Measurements from ENCODE around the gene PREP. TPM values are rescaled to one million over a fixed set of nuclear protein-coding genes. Genes with fewer than 3 reads are reported as not detected.

PREP gene
- total RNA-seq, 8 experiments from 2014 or later = 16.0 to 60.1 (median 25.4) TPM

DNA sequence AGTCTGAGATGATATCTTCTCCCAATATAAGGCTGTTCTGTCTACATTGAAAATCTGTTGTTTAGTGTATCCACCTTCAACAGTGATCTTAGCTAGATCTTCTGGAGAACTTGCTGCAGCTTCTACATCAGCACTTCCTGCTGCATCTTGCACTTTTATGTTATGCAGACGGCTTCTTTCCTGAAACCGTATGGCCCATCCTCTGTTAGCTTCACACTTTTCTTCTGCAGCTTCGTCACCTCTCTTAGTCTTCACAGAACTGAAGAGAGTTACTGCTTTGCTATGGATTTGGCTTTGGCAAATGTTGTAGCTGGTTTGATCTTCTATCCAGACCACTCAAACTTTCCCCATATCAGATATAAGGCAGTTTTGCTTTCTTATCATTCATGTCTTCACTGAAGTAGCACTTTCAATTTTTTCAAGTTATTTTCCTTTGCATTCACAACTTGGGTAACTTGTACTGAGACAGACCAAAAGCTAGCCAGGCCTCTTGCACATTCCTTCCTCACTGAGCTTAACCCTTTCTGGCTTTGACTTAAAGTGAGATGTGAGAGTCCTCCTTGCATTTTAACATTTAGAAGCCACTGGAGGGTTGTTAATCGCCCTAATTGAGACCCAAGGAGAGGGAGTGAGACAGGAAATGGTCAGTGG is 110.1 kb downstream of the PREP start:
- ATAC-seq (replicated peaks in 6 of 8) = no peak
- in situ Hi-C loops (cut with MboI; ENCODE audit: low pct_unique_long_range_greater_than_20kb in 2 of 9, low sequenced_read_pairs in 9 of 9, unreplicated experiment in 9 of 9) = no loop called here
- Histone ChIP-seq H3K4me3 (no peak overlapping the region), H3K27ac (no peak overlapping the region), H3K4me1 (replicated peaks in 1 of 2) (no peaks in the 10 kb centered on the region)
- 90 to 100% (median 100%) methylated on average over 1 to 4 of the region's 4 CpGs; no CpG with 5 or more reads in 1 of the 10 experiments for WGBS, 10 experiments

DNA sequence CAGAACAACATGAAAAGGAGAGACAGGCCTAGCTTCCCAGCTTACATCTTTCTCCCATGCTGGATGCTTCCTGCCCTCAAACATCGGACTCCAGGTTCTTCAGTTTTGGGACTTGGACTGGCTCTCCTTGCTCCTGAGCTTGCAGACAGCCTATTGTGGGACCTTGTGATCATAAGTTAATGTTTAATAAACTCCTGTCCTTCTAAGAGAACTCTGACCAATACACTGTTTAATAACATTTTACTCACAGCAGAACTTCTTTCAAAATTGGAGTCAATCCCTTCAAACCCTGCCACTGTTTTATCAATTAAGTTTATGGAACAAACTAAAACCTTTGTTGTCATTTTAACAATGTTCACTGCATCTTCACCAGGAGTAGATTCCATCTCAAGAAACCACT is 111.4 kb downstream of the PREP start:
- Histone ChIP-seq H3K27ac (no peak overlapping the region), H3K4me1 (replicated peaks in 1 of 2) (no peaks in the 10 kb centered on the region), H3K4me3 (no peak overlapping the region)
- ATAC-seq (replicated peaks in 6 of 8) = no peak
- in situ Hi-C loops (cut with MboI; ENCODE audit: low pct_unique_long_range_greater_than_20kb in 2 of 9, low sequenced_read_pairs in 9 of 9, unreplicated experiment in 9 of 9) = no loop called here
- 80 to 100% (median 100%) methylated on average over 1 of the region's 1 CpG; no CpG with 5 or more reads in 4 of the 10 experiments for WGBS, 10 experiments

DNA sequence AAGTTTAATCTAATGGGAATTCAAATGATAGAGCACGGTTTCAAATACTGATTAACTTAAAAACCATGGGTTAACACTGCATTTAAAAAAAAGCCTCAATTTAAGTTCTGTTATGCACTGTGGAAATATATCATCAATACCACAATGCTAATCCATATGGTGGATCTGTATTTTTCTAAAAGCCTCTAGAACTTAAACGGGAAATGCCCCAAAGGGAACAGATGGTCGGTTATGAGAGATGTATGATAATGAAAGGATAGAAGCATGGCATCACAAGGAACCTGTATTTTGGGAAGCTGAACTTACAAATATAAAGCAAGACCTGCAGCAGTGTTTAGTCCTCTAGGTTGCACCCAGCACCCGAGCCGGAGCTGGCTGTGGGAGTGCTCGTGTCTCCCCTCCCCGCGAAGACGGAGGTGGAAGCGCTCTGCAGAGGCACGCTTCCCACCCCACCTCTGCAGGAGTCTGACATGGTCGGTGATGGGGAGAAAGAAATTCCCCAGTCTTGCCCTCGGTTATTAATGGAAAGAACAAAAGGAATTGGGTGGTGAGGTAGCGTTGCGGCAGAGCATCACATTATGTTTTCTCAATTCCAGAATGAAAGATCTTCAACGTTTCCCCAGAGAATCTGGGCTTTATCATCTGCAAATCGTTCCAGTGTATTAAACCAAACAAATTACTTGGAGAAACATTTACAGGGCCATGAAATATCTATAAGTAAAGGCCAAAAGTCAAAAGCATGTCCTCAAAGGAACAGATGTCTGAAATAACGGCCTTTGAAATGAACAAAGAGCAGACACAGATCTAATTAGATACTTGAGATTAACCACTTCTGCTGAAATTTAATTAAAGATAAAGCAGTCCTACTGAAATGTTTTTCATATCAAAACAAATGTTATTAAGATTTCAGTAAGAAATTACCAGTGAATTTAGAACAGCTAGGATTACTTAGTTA is 120.0 kb downstream of the PREP start:
- ATAC-seq (replicated peaks in 6 of 8) = no peak
- in situ Hi-C loops (cut with MboI; ENCODE audit: low pct_unique_long_range_greater_than_20kb in 2 of 9, low sequenced_read_pairs in 9 of 9, unreplicated experiment in 9 of 9) = no loop called here
- Histone ChIP-seq H3K27ac (peak overlapping the region in 1 of 2 donors; percentile 10), H3K4me1 (replicated peaks in 1 of 2) (peaks cover 0 to 11% of the 10 kb centered on the region in 2 donors), H3K4me3 (no peak overlapping the region)
- WGBS, 10 experiments = 20 to 86% (median 75%) methylated on average over 1 to 17 of the region's 18 CpGs

DNA sequence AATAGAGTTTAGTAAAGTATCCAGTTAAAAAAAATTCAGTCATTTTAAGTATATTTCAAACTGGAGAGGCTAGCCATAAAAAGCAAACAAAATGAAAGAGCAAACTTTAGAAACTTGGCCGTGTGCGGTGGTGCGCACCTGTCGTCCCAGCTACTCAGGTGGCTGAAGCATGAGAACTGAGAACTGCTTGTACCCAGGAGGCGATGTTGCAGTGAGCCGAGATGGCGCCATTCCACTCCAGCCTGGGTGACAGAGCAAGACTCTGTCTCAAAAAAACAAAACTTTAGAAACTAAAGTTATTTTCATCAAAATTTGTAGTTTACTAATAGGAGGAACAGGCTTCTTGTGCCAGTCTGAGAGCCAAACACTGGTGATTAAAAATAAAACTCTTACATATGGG is 122.8 kb downstream of the PREP start:
- Histone ChIP-seq H3K4me3 (no peak overlapping the region), H3K4me1 (replicated peaks in 1 of 2) (peaks cover 0 to 11% of the 10 kb centered on the region in 2 donors), H3K27ac (no peak overlapping the region)
- WGBS, 10 experiments = 82 to 100% (median 95%) methylated on average over 2 to 7 of the region's 7 CpGs
- in situ Hi-C loops (cut with MboI; ENCODE audit: low pct_unique_long_range_greater_than_20kb in 2 of 9, low sequenced_read_pairs in 9 of 9, unreplicated experiment in 9 of 9) = no loop called here
- ATAC-seq (replicated peaks in 6 of 8) = no peak

DNA sequence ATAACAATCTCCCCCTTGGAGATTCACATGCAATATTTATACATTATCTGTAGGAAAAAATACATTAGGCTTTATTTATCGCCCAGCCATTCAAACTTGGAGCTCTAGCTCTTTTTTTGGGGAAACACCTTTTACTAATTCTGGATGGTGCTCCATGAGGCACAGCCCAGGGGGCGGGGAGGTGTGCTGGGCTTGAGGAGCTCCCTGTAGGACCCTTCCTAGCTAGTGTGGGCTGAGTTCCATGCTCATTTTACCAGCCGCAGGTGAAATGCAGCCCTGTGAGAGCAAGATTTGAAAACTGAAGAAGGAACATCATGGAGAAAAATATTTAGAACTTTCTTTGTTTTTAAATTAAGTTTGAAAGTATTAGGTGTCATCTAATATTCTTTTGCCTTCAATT is 123.4 kb downstream of the PREP start:
- in situ Hi-C loops (cut with MboI; ENCODE audit: low pct_unique_long_range_greater_than_20kb in 2 of 9, low sequenced_read_pairs in 9 of 9, unreplicated experiment in 9 of 9) = no loop called here
- Histone ChIP-seq H3K27ac (no peak overlapping the region), H3K4me3 (no peak overlapping the region), H3K4me1 (replicated peaks in 1 of 2) (peaks cover 0 to 11% of the 10 kb centered on the region in 2 donors)
- no peak for ATAC-seq (replicated peaks in 6 of 8)
- 88 to 100% (median 100%) methylated on average over 1 to 3 of the region's 3 CpGs for WGBS, 10 experiments

DNA sequence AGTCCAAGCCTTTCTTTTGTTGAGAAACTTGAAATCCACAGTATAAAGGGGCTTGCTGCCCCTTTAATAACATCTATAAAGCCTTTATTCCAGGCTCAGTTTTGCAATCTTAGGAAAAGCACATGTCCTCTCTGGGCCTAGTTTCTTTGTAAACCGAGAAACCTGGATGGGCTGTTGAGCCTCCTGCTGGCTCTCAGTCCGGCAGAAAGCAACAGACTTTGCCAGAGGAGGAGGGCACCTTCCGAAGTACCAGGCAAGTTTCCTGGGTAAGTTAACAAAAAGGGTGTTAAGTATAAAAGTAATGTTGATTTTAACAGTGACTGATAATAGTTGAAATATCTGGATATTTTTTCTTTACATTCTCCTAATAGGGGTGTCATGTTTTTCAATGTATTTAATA is 124.1 kb downstream of the PREP start:
- no peak overlapping the region for H3K27ac ChIP-seq
- peaks cover 0 to 11% of the 10 kb centered on the region in 2 donors for H3K4me1 ChIP-seq (replicated peaks in 1 of 2)
- H3K4me3 ChIP-seq = no peak overlapping the region
- ATAC-seq (replicated peaks in 6 of 8) = no peak
- in situ Hi-C loops (cut with MboI; ENCODE audit: low pct_unique_long_range_greater_than_20kb in 2 of 9, low sequenced_read_pairs in 9 of 9, unreplicated experiment in 9 of 9) = no loop called here
- 71 to 100% (median 92%) methylated on average over 2 to 3 of the region's 3 CpGs; no CpG with 5 or more reads in 1 of the 10 experiments for WGBS, 10 experiments

DNA sequence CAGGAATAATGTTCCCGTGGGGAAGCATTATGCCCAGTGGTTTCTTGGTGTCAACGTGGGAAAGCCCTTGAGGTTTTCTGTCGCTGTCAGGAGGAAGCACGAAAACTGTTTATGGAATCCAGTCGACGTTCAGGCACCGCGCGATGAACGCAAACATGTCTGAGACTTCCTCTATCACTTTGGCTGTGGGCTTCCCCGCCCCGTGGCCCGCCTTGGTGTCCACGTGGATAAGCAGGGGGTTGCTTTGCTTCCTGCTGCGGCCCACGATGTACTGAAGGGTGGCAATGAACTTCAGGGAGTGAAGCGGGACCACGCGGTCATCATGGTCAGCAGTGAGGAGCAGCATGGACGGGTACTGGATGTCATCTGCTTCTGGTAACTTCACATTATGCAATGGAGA is 124.8 kb downstream of the PREP start:
- H3K4me1 ChIP-seq (replicated peaks in 1 of 2) = peaks cover 0 to 5% of the 10 kb centered on the region in 2 donors
- no peak overlapping the region for H3K4me3 ChIP-seq
- H3K27ac ChIP-seq = no peak overlapping the region
- ATAC-seq (replicated peaks in 6 of 8) = no peak
- WGBS, 10 experiments = 92 to 97% (median 95%) methylated on average over 6 to 18 of the region's 20 CpGs; no CpG with 5 or more reads in 1 of the 10 experiments
- in situ Hi-C loops (cut with MboI; ENCODE audit: low pct_unique_long_range_greater_than_20kb in 2 of 9, low sequenced_read_pairs in 9 of 9, unreplicated experiment in 9 of 9) = no loop called here

DNA sequence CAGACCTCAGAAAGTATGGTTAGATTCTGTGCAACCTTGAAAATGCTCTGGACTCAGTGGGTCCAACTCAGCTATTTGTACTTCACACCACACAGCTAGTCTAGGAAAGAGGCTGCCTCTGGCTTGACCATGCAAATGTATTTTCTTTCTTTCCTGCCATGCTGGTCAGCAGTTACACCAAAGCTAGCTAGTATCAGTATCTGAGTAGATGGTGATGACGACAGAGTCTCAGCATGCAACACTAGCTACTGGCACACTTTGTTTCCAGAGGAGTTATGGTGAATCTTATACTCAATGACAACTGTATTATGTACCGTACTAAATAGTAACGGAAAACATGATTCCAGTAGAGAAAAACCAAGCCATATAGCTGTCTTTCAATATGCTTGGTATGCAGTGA is 126.5 kb downstream of the PREP start:
- 89 to 100% (median 100%) methylated on average over 1 to 3 of the region's 3 CpGs; no CpG with 5 or more reads in 2 of the 10 experiments for WGBS, 10 experiments
- in situ Hi-C loops (cut with MboI; ENCODE audit: low pct_unique_long_range_greater_than_20kb in 2 of 9, low sequenced_read_pairs in 9 of 9, unreplicated experiment in 9 of 9) = no loop called here
- ATAC-seq (replicated peaks in 6 of 8) = no peak
- Histone ChIP-seq H3K27ac (no peak overlapping the region), H3K4me3 (no peak overlapping the region), H3K4me1 (replicated peaks in 1 of 2) (peaks cover 0 to 2% of the 10 kb centered on the region in 2 donors)

DNA sequence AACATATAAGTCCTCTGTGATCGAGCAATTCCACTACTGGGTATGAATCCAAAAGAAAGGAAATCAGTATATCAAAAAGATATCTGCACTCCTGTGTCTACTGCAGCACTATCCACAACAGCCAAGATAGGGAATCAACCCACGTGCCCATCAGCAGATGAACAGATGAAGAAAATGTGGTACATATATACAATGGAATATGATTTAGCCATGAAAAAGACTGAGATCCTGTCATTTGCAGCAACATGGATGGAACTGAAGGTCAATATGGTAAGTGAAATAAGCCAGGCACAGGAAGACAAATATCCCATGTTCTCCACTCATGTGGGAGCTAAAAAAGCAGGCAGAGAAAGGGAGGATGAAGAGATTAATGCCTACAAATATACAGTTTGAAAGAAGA is 127.3 kb downstream of the PREP start:
- Histone ChIP-seq H3K4me3 (no peak overlapping the region), H3K4me1 (replicated peaks in 1 of 2) (peaks cover 0 to 2% of the 10 kb centered on the region in 2 donors), H3K27ac (no peak overlapping the region)
- ATAC-seq (replicated peaks in 6 of 8) = no peak
- in situ Hi-C loops (cut with MboI; ENCODE audit: low pct_unique_long_range_greater_than_20kb in 2 of 9, low sequenced_read_pairs in 9 of 9, unreplicated experiment in 9 of 9) = no loop called here
- 78 to 100% (median 100%) methylated on average over 1 to 2 of the region's 2 CpGs; no CpG with 5 or more reads in 1 of the 10 experiments for WGBS, 10 experiments

DNA sequence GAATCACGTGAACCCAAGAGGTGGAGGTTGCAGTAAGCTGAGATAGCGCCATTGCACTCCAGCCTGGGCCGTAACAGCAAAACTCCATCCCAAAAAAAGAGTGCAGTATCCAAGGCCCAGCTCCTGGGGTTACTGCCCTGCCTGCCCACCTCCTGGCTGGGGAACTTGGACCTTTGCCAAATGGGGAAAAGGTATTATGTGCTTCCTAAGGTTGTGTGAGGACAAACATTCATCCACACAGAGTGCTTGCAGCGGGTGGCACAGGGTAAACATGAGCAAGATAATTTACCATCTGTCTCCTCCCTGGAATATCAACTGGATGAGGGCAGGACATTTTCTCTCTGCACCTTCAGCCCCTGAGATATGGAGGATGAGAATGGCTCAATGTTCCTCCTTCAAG is 128.2 kb downstream of the PREP start:
- Histone ChIP-seq H3K4me3 (no peak overlapping the region), H3K4me1 (replicated peaks in 1 of 2) (peaks cover 0 to 2% of the 10 kb centered on the region in 2 donors), H3K27ac (no peak overlapping the region)
- WGBS, 10 experiments = 100% methylated on average over 1 to 4 of the region's 4 CpGs; no CpG with 5 or more reads in 5 of the 10 experiments
- in situ Hi-C loops (cut with MboI; ENCODE audit: low pct_unique_long_range_greater_than_20kb in 2 of 9, low sequenced_read_pairs in 9 of 9, unreplicated experiment in 9 of 9) = no loop called here
- no peak for ATAC-seq (replicated peaks in 6 of 8)

DNA sequence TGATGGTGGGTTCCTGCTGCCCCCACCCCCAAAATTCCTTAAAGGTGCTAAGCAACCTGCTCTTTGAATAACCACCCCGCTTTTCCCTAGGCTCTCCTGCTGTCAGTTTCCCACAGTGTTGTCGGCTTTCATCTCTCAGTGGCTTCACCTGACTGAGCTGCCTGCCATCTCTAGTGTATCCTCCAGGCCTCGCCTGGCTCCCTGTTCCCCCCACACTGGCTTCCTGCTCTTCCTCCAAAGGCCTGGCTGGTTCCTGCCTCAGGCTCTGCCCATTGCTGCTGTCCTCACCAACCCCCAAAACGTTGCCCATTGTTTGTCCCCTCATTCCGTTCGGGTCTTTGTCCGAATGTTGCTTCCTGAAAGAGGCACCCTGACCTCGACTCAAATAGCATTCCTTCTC is 129.3 kb downstream of the PREP start:
- 61 to 96% (median 71%) methylated on average over 3 to 8 of the region's 8 CpGs; no CpG with 5 or more reads in 1 of the 10 experiments for WGBS, 10 experiments
- H3K27ac ChIP-seq = no peak overlapping the region
- H3K4me3 ChIP-seq = no peak overlapping the region
- in situ Hi-C loops (cut with MboI; ENCODE audit: low pct_unique_long_range_greater_than_20kb in 2 of 9, low sequenced_read_pairs in 9 of 9, unreplicated experiment in 9 of 9) = no loop called here
- no peak for ATAC-seq (replicated peaks in 6 of 8)
- H3K4me1 ChIP-seq (replicated peaks in 1 of 2) = peaks cover 0 to 2% of the 10 kb centered on the region in 2 donors

DNA sequence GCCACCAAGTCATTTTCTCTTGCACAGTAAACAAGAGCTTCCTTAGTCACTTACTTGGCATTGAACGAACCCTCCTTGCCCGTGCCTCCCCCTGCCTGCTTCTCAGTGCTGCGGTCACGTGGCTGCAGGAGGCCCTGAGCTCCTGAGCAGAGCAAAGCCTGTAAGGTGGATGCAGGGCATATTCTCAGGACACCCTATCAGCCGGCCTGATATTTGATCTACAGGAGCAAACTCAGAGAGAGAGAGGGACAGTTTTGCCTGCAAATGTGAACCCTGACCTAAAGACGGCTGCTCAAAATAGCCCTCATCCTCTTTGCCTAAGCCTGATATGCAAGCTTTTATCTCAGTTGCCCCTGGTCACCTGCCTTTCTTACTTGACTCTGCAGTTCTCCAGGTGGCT is 130.1 kb downstream of the PREP start:
- no peak overlapping the region for H3K27ac ChIP-seq
- peak in 6 of 8 experiments; percentile 32 to 65 (median 56) for ATAC-seq (replicated peaks in 6 of 8)
- H3K4me3 ChIP-seq = no peak overlapping the region
- H3K4me1 ChIP-seq (replicated peaks in 1 of 2) = peaks cover 0 to 2% of the 10 kb centered on the region in 2 donors
- 8 to 70% (median 49%) methylated on average over 1 to 6 of the region's 6 CpGs; no CpG with 5 or more reads in 2 of the 10 experiments for WGBS, 10 experiments
- in situ Hi-C loops (cut with MboI; ENCODE audit: low pct_unique_long_range_greater_than_20kb in 2 of 9, low sequenced_read_pairs in 9 of 9, unreplicated experiment in 9 of 9) = no loop called here

DNA sequence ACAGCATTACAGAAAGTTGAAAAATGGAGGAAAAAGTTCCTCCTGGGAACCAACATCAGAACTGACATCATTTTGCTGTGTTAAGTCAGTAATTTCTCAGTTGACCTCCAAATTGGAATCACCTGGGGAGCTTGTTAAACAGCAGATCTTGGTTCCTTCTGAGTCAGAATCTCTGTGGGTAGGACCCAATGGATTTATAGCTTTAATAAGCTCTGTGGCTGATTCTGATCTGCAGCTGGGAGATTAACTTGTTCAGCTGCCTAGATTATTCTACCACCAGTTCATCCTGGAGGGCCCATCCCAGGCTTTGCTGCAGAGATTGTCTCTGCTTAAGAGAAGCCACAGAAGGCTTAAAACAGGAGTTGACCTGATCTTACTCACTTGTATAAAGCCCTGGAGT is 132.4 kb downstream of the PREP start:
- peak in 3 of 8 experiments; percentile 74 to 87 (median 83) for ATAC-seq (replicated peaks in 6 of 8)
- in situ Hi-C loops (cut with MboI; ENCODE audit: low pct_unique_long_range_greater_than_20kb in 2 of 9, low sequenced_read_pairs in 9 of 9, unreplicated experiment in 9 of 9) = no loop called here
- Histone ChIP-seq H3K27ac (no peak overlapping the region), H3K4me3 (no peak overlapping the region), H3K4me1 (replicated peaks in 1 of 2) (peaks cover 0 to 2% of the 10 kb centered on the region in 2 donors)
